ENCODE results near the gene DNAI7. TPM values are rescaled to one million over a fixed set of nuclear protein-coding genes. Genes with fewer than 3 reads are reported as not detected.

Gene DNAI7
- total RNA-seq, 3 donors from 2014 or later: not detected

DNA sequence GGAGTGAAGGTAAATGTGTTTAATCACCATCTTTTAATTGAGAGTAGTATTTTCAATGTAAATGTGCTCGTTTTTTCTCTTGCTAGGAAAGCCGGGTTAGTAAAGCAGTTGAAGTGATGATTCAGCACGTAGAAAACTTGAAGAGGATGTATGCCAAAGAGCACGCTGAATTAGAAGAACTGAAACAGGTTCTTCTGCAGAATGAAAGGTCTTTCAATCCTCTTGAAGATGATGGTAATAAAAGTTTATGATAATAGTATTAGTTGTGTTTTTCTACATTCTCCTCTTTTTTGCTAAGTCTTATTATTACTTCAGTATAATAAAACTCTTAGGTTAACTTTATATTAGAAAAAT is 93.9 kb downstream of the DNAI7 start:
- no peaks in the 10 kb centered on the region for H3K27me3 Mint-ChIP-seq (ENCODE audit: low read depth)
- H3K4me1 Mint-ChIP-seq (ENCODE audit: low read depth): peaks cover 3% of the 10 kb centered on the region
- ATAC-seq: no peak
- no peak overlapping the region for H3K4me3 Mint-ChIP-seq
- no peak for DNase-seq
- peaks cover 28% of the 10 kb centered on the region for H3K36me3 Mint-ChIP-seq (ENCODE audit: insufficient read depth)
- no peaks in the 10 kb centered on the region for H3K9me3 Mint-ChIP-seq

GRCh38 chr12:25100194-25101091 is 94.5 kb downstream of the DNAI7 start:
- peaks cover 3% of the 10 kb centered on the region for H3K4me1 Mint-ChIP-seq (ENCODE audit: low read depth)
- H3K9me3 Mint-ChIP-seq: no peaks in the 10 kb centered on the region
- H3K36me3 Mint-ChIP-seq (ENCODE audit: insufficient read depth): peaks cover 34% of the 10 kb centered on the region
- ATAC-seq (no peak), DNase-seq (no peak)
- no peaks in the 10 kb centered on the region for H3K27me3 Mint-ChIP-seq (ENCODE audit: low read depth)
- no peak overlapping the region for H3K4me3 Mint-ChIP-seq

GRCh38 chr12:25099010-25099409 is 96.0 kb downstream of the DNAI7 start:
- no peak for ATAC-seq
- Mint-ChIP-seq H3K36me3 (ENCODE audit: insufficient read depth) (peaks cover 40% of the 10 kb centered on the region), H3K27me3 (ENCODE audit: low read depth) (no peaks in the 10 kb centered on the region), H3K4me3 (no peak overlapping the region), H3K4me1 (ENCODE audit: low read depth) (peaks cover 3% of the 10 kb centered on the region), H3K9me3 (peaks cover 6% of the 10 kb centered on the region)
- DNase-seq: no peak

GRCh38 chr12:25089738-25090137 is 105.2 kb downstream of the DNAI7 start:
- peaks cover 11% of the 10 kb centered on the region for H3K9me3 Mint-ChIP-seq
- no peaks in the 10 kb centered on the region for H3K27me3 Mint-ChIP-seq (ENCODE audit: low read depth)
- no peak overlapping the region for H3K4me3 Mint-ChIP-seq
- ATAC-seq (peak; percentile 56 to 59), DNase-seq (no peak)
- H3K36me3 Mint-ChIP-seq (ENCODE audit: insufficient read depth): peaks cover 64% of the 10 kb centered on the region
- H3K4me1 Mint-ChIP-seq (ENCODE audit: low read depth): peaks cover 23% of the 10 kb centered on the region

DNA sequence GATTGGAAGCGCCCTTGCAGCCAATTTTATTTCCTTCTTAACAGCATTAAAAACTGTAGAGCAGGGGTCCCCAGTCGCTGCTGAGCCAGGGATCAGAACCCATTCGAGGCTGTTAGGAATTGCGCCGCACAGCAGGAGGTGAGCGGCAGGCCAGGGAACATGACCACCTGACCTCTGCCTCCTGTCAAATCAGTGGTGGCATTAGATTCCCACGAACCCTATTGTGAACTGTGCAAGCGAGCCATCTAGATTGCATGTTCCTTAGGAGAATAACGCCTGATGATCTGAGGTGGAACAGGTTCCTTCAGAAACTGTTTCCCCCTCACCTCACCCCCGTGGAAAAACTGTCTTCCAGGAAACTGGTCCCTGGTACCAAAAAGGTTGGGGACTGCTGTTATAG is 107.4 kb downstream of the DNAI7 start:
- Mint-ChIP-seq H3K4me3 (no peak overlapping the region), H3K27me3 (ENCODE audit: low read depth) (no peaks in the 10 kb centered on the region), H3K9me3 (no peaks in the 10 kb centered on the region), H3K4me1 (ENCODE audit: low read depth) (peaks cover 23% of the 10 kb centered on the region), H3K36me3 (ENCODE audit: insufficient read depth) (peaks cover 57% of the 10 kb centered on the region)
- ATAC-seq: no peak
- no peak for DNase-seq

DNA sequence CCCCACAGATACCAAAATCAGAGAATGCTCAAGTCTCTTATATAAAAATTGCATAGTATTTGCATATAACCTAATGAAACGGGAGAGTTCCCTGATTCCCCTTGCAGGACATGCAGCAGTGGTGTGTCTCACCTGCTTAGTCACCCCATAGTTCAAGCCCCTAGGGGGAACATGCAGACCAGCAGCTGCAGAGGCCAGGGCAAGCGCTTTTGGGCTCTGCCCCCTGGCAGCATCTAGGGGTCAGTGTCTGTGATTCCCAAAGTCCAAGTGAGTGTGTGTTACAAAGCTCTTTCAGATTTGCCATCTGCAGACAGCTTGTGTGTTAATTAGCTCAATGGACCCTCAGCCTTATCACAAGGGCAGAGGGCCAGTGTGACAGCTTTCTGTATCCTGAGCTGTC is 110.1 kb downstream of the DNAI7 start:
- DNase-seq (no peak), ATAC-seq (no peak)
- Mint-ChIP-seq H3K36me3 (ENCODE audit: insufficient read depth) (peaks cover 45% of the 10 kb centered on the region), H3K4me3 (no peak overlapping the region), H3K9me3 (no peaks in the 10 kb centered on the region), H3K27me3 (ENCODE audit: low read depth) (no peaks in the 10 kb centered on the region), H3K4me1 (ENCODE audit: low read depth) (peaks cover 13% of the 10 kb centered on the region)

DNA sequence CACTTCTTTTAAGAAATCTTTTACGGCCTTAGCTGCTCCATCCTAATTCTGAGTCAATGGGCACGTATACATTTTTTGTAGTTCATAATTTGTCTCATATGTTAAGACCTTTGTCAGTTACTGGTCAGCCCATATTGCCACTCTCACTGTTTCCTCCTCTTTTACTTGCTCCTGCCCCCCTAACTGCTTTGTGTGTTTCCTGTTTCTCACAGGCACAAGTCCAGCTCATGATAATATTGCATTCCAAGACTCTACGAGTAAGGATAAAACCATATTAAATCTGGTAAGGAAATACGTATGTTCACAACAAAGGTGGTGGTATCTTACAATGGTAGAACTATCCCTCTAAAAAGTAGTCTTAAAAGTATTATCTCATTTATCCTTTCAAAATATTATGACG is 111.7 kb downstream of the DNAI7 start:
- ATAC-seq (no peak), DNase-seq (no peak)
- no peak overlapping the region for H3K4me3 Mint-ChIP-seq
- H3K9me3 Mint-ChIP-seq: no peaks in the 10 kb centered on the region
- H3K27me3 Mint-ChIP-seq (ENCODE audit: low read depth): no peaks in the 10 kb centered on the region
- peaks cover 48% of the 10 kb centered on the region for H3K36me3 Mint-ChIP-seq (ENCODE audit: insufficient read depth)
- peaks cover 5% of the 10 kb centered on the region for H3K4me1 Mint-ChIP-seq (ENCODE audit: low read depth)

- Mint-ChIP-seq H3K9me3 (no peaks in the 10 kb centered on the region), H3K27me3 (ENCODE audit: low read depth) (no peaks in the 10 kb centered on the region), H3K36me3 (ENCODE audit: insufficient read depth) (peaks cover 45% of the 10 kb centered on the region), H3K4me3 (no peak overlapping the region), H3K4me1 (ENCODE audit: low read depth) (peaks cover under 1% of the 10 kb centered on the region)
- no peak for ATAC-seq
- DNase-seq: no peak
Observed at GRCh38 chr12:25082628-25083027, 112.3 kb downstream of the DNAI7 start.

- ATAC-seq (no peak), DNase-seq (no peak)
- Mint-ChIP-seq H3K36me3 (ENCODE audit: insufficient read depth) (peaks cover 30% of the 10 kb centered on the region), H3K4me1 (ENCODE audit: low read depth) (peaks cover 6% of the 10 kb centered on the region), H3K9me3 (no peaks in the 10 kb centered on the region), H3K4me3 (no peak overlapping the region), H3K27me3 (ENCODE audit: low read depth) (no peaks in the 10 kb centered on the region)
Observed at GRCh38 chr12:25079393-25079792, 115.6 kb downstream of the DNAI7 start.

DNA sequence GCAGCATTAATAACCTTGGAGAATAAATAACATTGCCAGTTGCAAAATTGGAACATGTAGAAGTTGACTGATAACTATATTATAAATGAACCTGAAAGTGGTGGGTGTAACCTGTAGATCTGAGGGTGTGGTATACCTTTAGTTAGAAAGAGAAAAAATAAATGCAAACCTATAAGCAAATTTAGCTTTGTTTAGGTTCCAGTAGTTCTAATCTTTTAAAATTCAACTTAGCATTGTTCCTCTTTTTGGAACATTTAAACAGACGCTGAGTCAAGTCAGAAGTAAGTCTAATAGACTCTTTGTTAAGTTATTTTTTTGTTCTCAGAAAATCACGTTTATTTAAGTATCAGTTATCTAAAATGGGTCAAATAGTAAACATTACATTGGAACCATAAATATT is 120.0 kb downstream of the DNAI7 start:
- H3K9me3 Mint-ChIP-seq: no peaks in the 10 kb centered on the region
- H3K36me3 Mint-ChIP-seq (ENCODE audit: insufficient read depth): peaks cover 39% of the 10 kb centered on the region
- no peak overlapping the region for H3K4me3 Mint-ChIP-seq
- peaks cover 19% of the 10 kb centered on the region for H3K4me1 Mint-ChIP-seq (ENCODE audit: low read depth)
- H3K27me3 Mint-ChIP-seq (ENCODE audit: low read depth): no peaks in the 10 kb centered on the region
- no peak for DNase-seq
- no peak for ATAC-seq

- H3K27me3 Mint-ChIP-seq (ENCODE audit: low read depth): no peaks in the 10 kb centered on the region
- H3K4me3 Mint-ChIP-seq: no peak overlapping the region
- no peaks in the 10 kb centered on the region for H3K9me3 Mint-ChIP-seq
- DNase-seq: no peak
- no peak for ATAC-seq
- H3K36me3 Mint-ChIP-seq (ENCODE audit: insufficient read depth): peaks cover 39% of the 10 kb centered on the region
- peaks cover 20% of the 10 kb centered on the region for H3K4me1 Mint-ChIP-seq (ENCODE audit: low read depth)
Observed at GRCh38 chr12:25074113-25074512, 120.8 kb downstream of the DNAI7 start.

DNA sequence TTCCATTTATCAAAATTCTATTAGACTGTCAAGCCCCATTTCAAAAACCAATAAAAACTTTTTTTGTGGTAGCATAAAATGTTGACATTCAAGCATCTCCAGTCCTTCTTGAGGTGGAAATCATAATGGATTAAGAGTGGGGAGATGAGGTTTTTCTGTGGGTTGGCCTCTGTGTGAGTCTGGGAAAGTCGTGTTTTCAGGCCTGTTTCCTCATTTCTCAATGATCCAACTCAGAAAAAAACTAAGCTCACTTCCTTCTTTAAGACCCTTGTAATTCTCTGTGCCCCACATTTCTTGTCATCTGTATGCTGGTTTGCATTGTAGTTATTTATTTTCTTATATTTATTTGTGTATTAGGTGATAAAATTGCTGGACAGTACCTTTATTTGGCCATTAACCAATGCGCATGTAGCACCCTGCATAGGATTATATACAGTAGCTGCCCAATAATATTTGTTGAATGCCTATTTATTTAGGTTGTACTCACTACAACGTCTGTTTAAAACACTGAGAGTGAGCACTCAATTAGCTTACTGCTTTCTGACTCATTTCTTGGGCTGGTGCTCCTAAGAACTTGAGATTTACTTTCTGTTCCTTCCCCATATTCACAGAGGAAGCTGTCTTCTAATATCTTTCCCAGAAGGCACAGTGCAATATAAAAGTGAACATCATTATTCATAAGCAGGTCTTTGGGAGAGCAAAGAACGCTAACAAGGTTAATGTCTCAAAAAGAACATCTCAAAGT is 121.9 kb downstream of the DNAI7 start:
- no peak for DNase-seq
- H3K4me1 Mint-ChIP-seq (ENCODE audit: low read depth): peaks cover 24% of the 10 kb centered on the region
- H3K4me3 Mint-ChIP-seq: no peak overlapping the region
- H3K9me3 Mint-ChIP-seq: no peaks in the 10 kb centered on the region
- H3K36me3 Mint-ChIP-seq (ENCODE audit: insufficient read depth): peaks cover 44% of the 10 kb centered on the region
- H3K27me3 Mint-ChIP-seq (ENCODE audit: low read depth): no peaks in the 10 kb centered on the region
- ATAC-seq: no peak

DNA sequence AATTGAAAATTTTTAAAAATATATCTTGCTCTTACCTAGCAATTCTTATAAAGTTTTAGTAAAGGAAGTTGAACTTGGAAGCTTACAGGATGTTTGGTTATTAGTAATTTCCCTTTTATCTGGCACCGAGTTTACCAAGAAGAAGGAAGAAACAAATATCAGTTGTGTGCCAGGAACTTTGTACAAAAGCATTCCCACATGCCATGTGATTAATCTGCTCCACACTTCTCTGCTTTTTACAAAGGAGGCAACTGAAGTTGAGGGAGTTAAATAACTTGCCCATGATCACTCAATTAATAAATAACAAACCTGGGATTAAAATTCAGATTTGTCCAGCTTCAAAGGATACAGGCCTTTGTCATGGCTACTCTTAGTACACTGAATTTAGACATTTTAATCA is 123.6 kb downstream of the DNAI7 start:
- H3K36me3 Mint-ChIP-seq (ENCODE audit: insufficient read depth): peaks cover 54% of the 10 kb centered on the region
- no peaks in the 10 kb centered on the region for H3K9me3 Mint-ChIP-seq
- no peak for ATAC-seq
- DNase-seq: no peak
- H3K4me1 Mint-ChIP-seq (ENCODE audit: low read depth): peaks cover 26% of the 10 kb centered on the region
- H3K4me3 Mint-ChIP-seq: no peak overlapping the region
- no peaks in the 10 kb centered on the region for H3K27me3 Mint-ChIP-seq (ENCODE audit: low read depth)

- H3K27me3 Mint-ChIP-seq (ENCODE audit: low read depth): no peaks in the 10 kb centered on the region
- H3K4me3 Mint-ChIP-seq: no peak overlapping the region
- H3K9me3 Mint-ChIP-seq: no peaks in the 10 kb centered on the region
- peaks cover 56% of the 10 kb centered on the region for H3K36me3 Mint-ChIP-seq (ENCODE audit: insufficient read depth)
- H3K4me1 Mint-ChIP-seq (ENCODE audit: low read depth): peaks cover 20% of the 10 kb centered on the region
- DNase-seq: no peak
- ATAC-seq: peak in 1 of 2 donors; percentile 10
Observed at GRCh38 chr12:25069224-25069623, 125.7 kb downstream of the DNAI7 start.

DNA sequence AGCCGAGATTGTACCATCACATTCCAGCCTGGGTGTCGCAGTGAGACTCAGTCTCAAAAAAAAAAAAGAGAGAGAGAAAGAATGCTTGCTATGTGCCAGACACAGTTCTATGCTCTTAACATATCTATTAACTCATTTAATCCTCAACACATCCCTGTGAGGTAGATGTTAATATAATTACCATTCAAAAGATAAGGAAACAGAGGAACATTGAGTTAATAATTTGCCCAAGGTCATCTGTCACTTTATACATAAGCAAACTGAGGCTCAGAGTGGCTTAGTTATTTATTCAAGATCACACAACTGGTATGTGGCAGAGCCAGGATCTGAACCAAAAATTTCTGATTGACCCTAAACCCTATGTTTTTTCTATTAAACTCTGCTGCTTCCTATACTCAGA is 129.9 kb downstream of the DNAI7 start:
- Mint-ChIP-seq H3K36me3 (ENCODE audit: insufficient read depth) (peaks cover 42% of the 10 kb centered on the region), H3K27me3 (ENCODE audit: low read depth) (no peaks in the 10 kb centered on the region), H3K4me1 (ENCODE audit: low read depth) (peaks cover 28% of the 10 kb centered on the region), H3K9me3 (no peaks in the 10 kb centered on the region), H3K4me3 (no peak overlapping the region)
- DNase-seq (no peak), ATAC-seq (no peak)

Measured in activated T-cell treated with anti-CD3 and anti-CD28 coated beads, Interleukin-2, amount 50 U/mL, for 4 hours (primary cell).